Measurements from ENCODE around the gene SPSB3.

SPSB3 gene

DNA sequence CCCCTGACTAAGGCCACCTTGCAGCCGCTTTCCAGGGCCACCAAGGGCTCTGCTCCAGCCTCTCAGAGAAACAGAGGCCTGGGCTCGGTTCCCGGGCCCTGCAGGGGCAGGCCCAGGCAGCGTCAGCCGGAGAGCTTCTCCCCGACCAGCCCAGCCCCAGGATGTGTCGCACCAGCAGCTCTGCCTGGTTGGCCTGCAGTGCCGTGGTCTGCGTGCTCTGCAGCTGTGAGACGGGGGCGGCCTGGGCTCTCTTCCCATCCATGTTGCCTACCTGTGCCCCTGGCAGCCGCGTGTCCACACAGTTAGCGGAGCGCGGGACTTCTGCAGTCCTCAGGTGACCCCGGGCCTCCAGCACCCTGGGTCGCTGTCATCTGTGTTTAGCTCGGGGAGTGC is 6.3 kb upstream of the SPSB3 start:
- DNase-seq (ENCODE audit: low read depth) = no peak

DNA sequence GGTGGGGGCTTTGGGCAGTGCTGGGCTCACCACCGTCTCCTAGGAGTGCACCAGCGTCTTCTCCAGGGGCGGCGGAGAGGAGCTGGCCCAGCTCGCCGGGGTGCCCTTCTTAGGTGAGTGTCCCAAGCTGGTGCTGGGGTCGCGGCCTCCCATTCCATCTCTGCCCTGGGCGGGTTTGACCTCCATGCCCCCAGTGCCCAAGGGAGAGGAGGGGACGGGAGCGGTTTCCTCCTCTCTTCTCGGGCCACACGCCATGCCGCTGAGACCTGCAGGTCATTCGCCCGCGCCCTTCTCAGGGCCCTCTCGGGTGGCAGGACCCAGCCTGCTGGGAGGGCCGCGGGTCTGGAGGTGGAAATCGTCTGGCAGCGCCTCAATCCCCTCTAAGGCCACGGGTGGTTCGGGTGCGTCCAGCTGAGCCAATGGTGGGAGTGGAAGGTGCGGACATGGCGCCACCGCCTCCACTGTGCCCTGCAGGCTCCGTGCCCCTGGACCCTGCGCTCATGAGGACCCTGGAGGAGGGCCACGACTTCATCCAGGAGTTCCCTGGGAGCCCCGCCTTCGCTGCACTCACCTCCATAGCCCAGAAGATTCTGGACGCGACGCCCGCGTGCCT is 5.8 kb upstream of the SPSB3 start:
- no peak for DNase-seq (ENCODE audit: low read depth)

DNA sequence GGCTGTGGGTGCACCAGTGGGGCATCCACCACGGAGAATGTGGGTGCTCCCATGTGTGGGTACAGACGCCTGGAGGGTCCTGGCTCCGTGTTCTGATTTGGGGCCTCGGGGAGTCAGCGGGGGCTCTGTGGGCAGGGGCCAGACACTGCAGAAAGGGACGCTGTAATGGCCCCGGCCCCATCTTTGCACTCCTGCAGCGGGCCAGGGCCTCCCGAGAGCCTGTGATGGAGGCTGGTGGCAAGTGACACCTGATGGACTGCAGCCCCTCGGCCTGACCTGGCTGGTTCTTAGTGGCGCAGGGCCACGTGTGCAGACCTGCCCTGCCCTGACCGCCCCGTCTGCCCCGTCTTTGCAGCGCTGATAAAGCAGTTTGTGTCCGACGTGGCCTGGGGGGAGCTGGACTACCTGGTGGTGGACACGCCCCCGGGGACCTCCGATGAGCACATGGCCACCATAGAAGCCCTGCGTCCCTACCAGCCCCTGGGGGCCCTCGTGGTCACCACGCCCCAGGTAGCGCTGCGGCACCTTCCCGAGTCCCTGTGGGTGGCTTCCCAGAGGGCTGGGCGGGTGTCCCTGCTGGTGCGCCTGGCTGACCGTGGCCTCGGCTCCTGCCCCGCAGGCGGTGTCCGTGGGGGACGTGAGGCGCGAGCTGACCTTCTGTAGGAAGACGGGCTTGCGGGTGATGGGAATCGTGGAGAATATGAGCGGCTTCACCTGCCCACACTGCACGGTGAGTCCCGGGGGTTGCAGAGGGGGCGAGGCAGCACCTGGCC is 5.1 kb upstream of the SPSB3 start:
- no peak for DNase-seq (ENCODE audit: low read depth)

DNA sequence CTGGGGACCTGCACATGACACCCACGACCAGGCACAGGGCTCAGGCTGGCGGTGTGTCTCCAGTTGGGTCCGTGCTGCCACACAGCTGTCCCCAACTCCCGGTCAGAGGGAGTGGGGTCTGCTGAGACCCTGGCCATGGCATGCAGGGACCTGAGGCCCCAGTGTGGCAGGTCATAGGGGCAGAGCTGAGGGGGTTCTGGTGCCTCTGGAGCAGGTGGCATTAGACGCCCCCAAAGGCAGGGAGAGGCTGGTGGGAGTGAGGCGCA is 4.6 kb upstream of the SPSB3 start:
- DNase-seq (ENCODE audit: low read depth) = no peak

DNA sequence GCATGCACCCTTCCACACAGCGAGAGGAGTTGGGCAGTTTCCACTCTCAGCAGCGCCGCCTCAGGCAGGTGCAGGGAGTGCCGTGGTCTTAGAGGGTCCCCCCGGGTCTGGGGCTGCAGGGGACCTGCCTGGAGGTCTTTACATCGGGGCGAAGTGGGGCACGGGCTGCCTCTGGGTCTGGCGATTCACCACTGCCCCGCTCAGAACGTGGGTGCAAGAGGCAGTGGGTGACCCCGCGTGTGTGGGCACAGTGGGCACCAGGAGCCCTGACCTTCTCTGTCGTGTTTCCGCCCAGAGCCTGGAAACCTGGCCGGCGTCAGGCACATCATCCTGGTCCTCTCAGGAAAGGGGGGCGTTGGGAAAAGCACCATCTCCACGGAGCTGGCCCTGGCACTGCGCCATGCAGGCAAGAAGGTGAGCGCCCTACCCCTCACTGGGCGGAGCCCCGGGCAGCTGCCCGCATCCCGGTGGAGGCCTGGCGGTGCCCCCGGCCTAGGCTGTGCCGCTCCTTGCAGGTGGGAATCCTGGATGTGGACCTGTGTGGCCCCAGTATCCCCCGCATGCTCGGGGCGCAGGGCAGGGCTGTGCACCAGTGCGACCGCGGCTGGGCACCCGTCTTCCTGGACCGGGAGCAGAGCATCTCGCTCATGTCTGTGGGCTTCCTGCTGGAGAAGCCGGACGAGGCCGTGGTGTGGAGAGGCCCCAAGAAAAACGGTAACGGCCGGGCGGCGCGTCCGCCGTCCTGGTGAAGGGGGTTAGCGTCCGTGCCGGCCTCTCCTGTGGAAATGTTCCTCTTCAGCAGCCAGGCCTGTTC is 4.1 kb upstream of the SPSB3 start:
- no peak for DNase-seq (ENCODE audit: low read depth)

DNA sequence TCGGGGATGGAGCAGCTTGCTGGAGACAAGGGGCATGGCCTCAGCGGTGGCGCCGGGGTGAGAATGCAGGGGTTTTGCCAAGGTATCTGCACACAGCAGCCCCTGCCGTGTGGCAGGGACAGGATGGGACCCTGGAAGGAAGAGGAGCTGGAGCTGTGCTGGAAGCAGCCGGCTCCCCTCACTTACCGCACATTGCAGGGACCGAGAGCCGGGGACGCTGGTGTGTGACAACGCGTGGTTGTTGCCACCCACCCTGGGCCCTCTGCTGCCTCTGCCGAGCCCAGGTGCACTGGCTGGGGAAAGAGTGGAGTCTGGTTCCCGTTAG is 3.4 kb upstream of the SPSB3 start:
- no peak for DNase-seq (ENCODE audit: low read depth)

DNA sequence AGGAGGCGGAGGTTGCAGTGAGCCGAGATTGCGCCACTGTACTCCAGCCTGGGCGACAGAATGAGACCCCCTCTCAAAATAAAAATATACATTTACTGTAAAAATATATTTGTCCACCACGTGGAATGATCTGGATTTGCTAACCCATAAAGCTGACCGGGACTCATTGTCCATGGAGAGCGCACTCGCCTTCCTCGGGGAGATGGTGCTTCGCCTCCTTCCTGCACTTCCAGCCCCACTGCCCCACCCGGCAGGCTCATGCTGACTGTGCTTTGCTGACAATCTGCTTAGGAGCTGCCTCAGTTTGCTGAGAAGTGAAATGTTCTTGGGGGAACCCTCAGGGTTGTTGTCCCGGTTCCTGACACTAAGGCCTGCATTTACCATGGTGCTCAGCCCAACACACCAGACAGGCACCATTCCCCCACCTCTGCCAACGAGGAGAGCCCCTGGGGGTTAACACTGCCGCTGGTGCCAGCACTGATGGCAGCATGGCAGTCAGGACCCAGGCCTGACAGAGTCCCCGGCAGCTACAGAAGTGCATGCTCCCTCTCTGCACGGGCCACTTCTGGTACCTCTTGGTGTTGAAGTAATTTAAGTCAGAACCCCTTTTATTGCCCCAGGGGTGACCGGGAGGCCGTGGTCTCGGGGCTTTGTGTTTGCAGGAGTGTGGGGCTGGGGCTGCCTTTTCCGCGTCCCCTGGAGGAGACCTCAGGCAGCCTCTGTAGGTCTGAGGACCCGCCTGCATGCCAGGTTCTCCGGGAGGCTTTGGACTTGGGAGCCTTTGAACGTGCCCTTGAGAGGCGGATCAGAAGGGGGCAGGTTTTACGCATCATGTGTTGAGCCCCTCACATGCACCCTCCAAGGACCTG is 2.8 kb upstream of the SPSB3 start:
- DNase-seq (ENCODE audit: low read depth) = no peak

DNA sequence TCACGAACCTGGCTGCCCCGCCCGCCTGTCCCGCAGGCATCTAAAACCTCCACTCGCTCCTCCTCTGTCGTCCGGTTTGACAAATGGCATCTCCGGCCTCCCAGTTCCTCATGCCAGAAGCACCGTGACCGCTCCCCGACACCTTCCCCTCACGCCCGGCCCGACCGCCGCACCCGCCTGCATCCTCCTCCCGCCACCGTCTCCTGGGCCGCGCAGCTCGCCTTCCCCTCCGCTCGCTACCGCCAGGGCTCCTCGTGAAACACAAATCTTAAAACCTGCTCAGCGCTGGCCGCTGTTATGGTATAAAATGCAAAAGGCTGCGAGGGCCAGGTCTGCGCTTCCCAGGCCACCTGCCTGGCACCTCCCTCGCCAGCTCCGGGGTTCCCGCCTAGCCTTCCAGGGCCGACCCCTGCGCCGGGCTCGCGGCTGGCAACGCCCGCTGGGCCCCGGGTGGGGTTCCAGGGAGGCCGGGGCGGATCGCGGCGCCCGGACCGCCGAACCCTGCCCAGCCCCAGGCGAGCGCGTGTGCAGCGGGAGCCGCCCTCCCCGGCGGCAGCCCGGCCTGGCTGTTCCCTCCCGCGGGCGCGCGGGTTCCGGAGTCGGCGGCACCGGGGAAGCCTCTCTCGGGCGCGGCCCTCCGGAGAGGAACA is 488 bp downstream of the SPSB3 start:
- DNase-seq (ENCODE audit: low read depth) = no peak

DNA sequence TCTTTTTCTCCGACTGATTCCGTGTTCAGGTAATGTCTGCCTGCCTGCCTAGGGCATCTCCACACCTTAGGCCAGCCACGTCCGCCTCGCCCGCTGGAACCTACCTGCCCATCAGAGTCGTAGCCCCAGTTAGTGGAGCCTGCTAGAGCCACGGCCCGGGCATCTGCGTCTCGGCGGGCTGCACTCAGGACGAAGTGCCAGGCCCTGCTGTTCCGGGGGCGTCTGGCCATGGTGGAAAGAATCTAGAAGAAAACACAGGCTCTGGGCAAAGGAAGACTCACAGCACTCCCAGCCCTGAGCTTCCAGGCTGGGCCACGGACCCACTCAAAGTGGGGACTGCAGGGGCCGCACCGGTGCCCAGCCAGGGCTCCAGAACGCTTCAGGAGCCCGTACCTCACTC is 1.1 kb downstream of the SPSB3 start:
- no peak for DNase-seq (ENCODE audit: low read depth)

DNA sequence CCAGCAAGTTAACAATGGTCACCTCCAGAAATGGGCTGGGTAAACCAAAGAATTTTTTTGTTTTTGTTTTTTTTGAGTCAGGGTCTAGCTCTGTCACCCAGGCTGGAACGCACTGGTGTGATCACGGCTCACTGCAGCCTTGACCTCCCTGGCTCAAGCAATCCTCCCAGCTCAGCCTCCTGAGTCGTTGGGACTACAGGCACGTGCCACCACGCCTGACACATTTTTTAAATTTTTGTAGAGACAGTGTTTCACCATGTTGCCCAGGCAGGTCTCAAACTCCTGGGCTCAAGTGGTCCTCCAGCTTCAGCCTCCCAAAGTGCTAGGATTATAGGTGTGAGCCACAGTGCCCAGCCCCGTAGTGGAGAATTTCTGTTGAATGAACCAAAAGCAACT is 1.7 kb downstream of the SPSB3 start:
- DNase-seq (ENCODE audit: low read depth) = no peak

DNA sequence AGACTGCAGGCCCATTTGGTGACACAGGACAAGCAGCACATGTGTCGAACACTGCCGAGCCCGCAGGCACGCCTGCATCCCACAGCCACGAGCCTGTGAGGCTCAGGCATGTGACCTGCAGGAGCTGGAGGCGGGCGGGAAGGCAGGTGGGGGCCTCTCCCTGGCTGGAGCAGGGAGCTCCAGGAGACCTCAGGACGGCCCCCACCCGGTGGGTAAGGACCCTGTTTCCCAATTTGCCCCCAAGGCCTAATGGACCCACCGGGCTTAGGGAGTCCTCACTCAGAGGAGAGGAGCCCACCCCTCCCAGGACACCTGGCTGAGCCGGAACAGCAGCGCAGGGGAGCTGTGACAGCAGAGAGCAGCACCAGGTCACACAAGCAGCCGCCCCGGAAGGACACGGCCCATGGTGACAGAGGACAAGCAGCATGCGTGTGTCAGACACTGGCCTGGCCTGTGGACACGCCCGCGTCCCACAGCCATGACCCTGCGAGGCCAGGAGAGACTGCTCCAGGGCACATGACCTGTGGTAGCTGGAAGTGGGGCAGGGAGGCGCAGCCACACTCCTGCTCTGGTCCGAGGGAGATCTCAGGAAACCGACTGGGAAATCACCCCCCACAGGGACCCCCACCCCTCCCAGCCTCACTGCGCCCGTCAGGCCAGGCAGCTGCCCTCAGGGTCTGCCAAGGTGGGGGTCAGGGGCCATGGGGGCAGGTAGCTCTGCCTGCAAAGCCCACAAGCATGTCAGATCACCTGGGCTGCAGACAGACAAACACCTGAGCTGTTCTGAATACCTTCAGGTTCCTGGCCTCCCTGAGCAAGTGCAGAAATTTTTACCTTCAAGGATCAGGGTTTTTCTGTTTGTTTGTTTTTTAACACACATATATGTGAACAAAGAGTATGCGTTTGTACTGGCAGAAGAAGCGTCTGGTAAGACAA is 2.4 kb downstream of the SPSB3 start:
- DNase-seq (ENCODE audit: low read depth) = no peak

DNA sequence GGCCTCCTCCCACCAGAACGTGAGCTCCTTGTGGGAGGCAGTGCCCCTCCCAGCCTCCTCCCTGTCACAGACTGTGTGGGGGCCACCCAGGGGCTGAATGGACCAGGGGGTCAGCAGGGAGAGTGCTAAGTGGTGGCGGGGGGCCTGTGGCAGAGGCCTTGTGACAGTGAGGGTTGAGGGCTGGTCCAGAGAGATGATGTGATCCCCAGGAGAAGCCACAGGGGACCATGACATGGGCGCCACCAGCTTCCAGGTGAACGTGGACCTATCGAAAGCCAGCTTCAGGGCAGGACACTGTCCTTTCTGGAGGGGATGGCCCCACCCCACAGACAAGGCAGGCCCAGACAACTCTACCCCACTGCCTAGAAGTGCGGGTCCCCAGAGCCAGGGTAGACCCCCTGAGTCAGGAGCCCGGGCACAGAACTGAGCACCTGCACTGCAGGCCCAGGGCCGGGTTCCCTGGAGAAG is 3.1 kb downstream of the SPSB3 start:
- DNase-seq (ENCODE audit: low read depth) = no peak

DNA sequence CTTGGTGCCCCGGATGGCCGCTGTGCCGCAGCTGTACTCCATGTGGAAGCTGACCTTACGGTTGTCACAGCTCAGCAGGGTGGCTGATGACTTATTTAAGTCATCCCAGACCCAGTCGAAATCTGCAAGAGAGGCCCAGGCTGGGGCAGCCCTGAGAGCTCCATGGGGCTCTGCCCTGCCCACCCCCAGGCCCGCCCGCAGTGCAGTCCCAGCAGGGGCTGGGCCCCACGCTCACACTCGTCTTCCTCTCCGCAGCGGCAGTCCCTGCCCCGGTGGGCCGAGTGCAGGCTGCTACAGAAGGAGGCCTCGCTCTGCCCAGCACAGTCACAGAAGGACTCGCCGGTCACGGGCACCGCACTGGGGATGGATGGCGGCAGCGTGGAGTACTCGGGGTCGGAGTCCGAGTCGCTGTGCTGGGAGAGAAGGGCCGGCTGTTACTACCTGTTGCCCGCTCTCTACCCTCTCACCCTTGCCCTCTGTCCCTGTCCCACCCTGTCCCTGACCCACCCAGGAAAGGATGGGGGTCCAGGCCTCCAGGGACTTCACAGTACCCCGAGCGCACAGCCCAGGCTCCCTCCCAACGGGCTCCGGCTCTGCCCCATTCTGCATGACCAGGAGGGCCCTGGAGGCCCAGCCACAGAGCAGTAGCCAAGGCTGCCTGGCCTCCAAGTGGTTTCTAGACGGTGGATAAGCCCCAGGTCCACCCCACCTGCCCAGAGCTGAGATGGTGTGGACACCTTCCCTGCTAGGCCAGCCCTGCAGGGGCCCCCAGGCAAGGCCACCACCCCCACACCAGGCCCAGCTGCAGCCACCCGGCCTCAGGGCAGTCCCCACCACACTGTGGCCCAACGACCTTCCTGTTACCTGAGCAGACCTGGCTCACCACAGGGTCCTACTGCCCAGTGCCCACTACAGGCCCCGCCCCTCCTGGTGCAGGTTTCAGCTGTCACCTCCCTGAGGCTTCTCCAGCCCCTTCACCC is 3.9 kb downstream of the SPSB3 start:
- no peak for DNase-seq (ENCODE audit: low read depth)

DNA sequence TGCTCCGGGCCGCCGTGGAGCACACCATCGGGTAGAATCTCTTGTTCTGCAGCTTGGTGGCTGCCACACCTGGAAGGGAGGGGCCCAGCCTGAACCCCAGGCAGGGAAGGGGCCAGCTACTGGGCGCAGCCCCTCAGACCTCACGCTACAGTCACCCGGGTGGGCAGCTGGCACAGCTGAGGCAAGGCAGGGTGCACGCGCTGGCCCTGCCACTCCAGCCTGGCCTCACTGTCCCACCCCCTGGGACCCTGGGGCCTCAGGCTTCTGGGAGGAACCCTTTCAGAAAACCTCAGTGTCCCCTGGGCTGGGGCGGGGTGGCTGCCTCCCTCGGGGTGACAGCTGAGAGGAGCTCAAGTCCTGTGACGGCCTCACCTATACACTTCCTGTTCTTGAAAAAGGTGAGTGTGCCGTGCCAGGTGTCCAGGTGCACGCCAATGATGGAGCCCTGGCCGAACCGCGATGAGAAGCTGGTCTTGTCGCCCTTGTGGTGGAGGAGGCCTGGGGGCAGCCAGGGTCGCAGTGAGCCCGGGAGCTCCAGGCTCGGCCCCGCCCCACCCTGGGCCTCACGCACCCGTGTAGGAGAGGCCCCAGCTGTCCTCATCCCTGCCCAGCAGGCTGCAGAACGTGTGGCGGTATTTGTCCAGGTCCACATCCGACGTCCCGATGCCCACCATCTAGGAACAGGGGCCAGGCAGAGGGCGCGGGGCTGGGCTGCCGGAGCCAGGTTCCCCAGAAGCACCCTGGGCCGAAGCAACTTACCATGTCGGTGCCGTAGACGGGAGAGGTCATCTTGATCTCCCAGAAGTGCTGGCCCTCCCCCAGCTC is 4.8 kb downstream of the SPSB3 start:
- no peak for DNase-seq (ENCODE audit: low read depth)

DNA sequence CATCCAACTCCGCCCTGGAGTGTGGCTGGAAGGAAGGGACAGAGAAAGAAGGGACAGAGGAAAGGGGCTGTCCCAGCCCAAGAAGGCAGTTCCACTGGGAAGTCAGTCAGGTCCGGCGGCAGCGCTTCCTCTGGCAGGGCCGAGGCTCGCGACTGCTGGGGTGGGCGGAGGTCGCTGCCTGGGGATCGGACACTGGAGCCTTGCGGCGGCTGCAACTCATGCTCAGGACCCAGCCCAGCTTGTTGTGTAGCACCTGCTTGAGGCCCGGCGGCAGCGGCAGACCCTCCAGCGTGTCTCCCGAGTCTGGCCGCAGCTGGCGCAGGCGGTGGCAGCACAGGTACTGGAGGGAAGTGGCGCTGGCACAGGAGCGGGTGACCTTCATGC is 5.4 kb downstream of the SPSB3 start:
- no peak for DNase-seq (ENCODE audit: low read depth)

DNA sequence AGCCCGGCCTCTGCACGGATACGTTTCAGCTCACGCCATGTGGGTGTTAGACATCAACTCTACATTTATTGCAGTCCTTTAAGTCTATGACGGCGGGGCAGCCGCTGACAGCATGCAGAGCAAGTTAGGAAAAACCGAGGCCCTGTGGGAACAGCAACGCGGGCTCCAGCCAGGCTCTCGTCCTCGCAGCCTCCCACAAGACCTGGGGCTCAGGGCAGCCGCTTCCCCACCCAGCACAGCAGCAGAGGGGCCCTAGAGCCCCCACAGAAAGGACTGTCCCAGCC is 5.8 kb downstream of the SPSB3 start:
- DNase-seq (ENCODE audit: low read depth) = no peak

DNA sequence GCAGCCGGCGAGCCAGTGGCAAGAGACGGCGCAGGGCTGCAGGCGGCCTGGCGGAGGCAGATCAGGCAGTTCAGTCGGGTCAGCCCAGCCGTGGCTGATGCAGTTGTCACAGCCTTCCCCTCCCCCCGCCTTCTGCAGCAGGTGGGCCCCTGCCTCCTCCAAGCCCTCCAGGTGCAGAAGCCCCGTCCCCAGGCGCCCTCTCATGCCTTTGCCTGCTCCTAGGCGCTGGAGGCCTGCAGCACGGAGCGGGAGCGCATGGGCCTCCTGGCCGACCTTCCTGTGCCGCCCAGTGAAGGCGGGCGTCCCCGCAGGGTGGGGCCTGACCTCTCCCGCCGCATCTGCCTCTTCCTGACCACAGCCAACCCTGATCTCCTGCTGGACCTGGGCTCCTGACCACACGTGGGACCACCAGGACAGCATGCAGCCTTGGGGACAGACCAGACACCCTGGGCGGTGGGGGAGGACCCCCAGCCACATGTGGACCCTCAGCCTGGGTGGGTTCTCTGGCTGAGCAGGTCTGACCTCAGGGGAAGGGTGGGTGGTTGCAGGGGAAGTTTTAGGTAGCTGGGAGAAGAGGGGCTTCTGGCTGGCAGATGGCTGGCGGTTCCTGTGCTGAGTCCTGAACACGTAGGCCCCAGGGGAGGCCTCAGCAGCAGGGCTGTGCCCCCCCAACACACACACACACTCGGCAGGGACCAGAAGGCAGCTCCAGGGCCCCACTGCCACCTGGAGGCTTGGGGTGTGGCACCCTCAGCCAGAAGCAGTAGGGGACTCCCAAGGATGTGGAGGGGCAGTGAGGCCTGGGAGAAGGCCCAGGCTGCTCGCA is 6.3 kb downstream of the SPSB3 start:
- DNase-seq (ENCODE audit: low read depth) = no peak
